Gastrocnemius medialis (tissue), 4 donors: Measurements from ENCODE around the gene CREB3L4.

ENCODE experiments used
- CTCF ChIP-seq, 5 experiments: fragments of 450-650 bp in 3 of 5; fragments of 200-600 bp in 2 of 5; sonication (generic) in 2 of 5; IDR thresholded peaks in 4 of 5; conservative IDR thresholded peaks in 1 of 5; 1 replicate in 4 of 5; 2 replicates in 1 of 5; pipeline ENCODE4 v1.5.1; 2016 to 2019; ENCODE audit warnings: antibody characterized with exemption in 5 of 5, mild to moderate bottlenecking in 3 of 5, moderate library complexity in 3 of 5
- POLR2A ChIP-seq, 2 donors: fragments of 450-650 bp; IDR thresholded peaks; one replicate each; pipeline ENCODE4 v1.6.1; 2017; ENCODE audit warnings: antibody characterized with exemption in 2 of 2, mild to moderate bottlenecking in 2 of 2, moderate library complexity in 2 of 2

- TF ChIP-seq CTCF (IDR thresholded peaks at IDR 0.05 in 4 of 5, conservative IDR thresholded peaks at IDR 0.05 in 1 of 5), result no peak
- no peak for TF ChIP-seq POLR2A (IDR thresholded peaks at IDR 0.05)
Measured at GRCh38 chr1:153953859-153954365, 13.8 kb upstream of the CREB3L4 start.
